SIG-M5 treated with dmso at 0.1 percent for 504 hours (cell line): ENCODE data around the gene CHD6.
"Not testable (repeated sequence)": the region's sequence is repeated elsewhere in the genome, so short reads cannot be mapped to it uniquely, and the experiment has no call there.

Experiments used
- DNase-seq: peaks from one replicate; lab custom pipeline; 2025; ENCODE audit not compliant: unreplicated experiment; lab: John Stamatoyannopoulos, UW

Gene CHD6

DNA sequence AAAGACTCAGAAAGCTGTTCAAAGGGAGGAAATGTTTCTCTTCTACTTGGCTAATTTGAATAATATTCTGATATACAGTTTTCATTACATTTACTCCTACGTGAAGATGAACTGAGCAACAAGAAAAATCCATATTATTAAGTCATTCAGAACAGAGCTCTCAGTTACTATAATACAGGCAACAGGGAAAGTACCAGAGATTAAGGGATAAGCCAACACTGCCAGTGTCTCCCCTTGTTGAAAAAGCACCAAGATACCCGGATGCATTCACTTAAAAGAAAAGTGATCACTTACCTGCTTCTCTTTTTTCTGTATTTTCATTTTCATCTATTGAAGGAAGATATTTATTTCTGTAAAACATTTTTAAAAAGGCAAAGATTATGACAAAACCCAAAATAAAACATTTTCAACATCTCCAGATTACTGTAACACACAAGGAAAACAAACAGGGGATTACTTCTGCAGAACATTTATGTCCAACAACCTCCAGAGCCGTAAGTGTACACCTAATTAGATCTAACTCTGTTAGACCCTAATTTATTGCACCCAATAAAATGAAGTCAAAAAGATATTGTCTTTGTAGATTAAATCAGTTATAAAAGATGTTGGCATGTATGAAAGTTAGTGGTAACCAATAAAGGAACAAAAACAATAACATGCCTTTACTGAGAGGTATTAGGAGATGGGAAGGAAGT is 67.0 kb downstream of the CHD6 start:
- DNase-seq: no peak

DNA sequence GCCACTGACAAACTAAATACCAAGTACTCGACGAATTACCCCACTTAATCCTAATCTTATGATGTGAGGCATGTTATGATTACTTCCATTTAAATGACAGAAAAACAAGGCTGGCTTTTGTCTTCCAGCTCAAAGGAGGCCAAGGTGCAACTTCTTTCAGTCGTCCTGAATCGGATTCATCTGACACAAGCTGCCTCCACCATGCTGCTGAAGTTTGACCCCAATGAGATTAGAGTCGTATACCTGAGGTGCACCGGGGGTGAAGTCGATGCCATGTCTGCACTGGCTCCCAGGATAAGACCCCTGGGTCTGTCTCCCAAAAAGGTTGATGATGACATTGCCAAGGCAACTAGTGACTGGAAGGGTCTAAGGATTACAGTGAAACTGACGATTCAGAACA is 71.0 kb downstream of the CHD6 start:
- no peak for DNase-seq

DNA sequence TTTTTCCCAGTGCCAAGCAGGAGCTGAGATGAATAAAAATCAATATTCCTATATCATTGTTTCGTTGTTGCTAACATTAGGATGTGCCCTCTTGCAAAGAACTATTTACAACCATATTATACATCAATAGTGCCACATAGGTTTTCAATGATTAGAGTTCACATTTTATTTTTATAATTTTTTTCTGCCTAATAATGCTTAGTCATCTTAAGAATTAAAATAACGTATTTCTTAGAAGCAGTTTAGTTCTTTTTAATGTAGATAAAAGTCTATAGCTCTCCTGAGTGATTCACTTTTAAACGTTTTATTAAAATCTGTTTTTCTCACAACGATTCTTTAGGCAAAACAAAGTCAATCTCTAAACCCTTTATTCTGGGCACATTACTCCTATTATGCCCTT is 71.6 kb downstream of the CHD6 start:
- no peak for DNase-seq

DNA sequence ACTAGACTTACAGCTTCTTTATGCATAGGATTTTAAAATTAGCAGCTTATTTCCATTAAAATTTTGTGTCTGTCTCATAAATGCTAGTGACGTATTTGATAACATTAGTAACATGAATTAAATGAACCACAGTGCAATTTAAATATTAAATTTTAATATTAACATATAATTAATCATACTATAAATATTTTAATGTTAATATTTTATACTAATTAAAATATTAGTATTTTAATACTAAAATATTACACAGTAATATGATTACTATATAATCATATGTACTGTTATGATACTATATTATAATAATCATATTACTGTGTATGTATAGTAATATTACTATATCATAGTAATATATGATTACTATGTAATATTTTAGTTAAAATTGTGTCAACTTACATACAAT is 73.7 kb downstream of the CHD6 start:
- no peak for DNase-seq

DNA sequence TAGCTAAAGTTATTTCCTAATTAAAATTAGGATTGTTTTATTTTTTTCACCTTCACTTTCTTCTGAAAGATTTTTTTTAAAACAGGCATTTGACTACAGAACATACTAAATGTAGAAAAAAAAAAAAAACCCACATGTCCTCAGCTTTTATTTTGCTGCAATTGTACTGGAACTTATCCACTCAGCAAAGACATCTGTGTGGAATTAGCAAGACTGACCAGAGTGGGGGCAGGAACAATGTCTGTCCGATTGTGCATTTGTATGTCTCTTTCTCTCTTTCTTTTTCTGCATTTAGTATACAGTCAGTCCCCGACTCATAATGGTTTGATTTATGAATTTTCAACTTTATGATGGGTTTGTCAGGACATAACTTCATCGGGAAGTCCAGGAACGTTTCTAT is 77.3 kb downstream of the CHD6 start:
- DNase-seq: no peak

DNA sequence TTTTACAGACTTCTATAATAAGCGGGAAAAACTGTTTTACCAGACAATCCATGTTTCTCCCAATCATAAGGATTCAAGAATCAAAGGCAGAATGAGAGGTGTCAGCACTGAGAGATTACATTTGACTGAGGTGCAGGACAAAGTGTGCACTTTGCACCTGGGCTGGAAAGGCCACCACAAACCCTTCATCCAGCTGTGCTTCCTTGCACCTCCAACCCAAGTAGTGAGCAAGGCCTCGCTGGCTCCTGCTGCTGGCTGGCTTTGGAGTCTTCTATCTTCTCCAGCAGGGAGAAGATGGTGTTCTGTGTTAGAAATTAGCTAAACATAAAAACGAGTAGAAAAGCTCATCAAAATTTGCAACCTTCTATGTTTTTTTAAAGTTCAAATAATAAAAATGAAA is 77.7 kb downstream of the CHD6 start:
- no peak for DNase-seq

DNA sequence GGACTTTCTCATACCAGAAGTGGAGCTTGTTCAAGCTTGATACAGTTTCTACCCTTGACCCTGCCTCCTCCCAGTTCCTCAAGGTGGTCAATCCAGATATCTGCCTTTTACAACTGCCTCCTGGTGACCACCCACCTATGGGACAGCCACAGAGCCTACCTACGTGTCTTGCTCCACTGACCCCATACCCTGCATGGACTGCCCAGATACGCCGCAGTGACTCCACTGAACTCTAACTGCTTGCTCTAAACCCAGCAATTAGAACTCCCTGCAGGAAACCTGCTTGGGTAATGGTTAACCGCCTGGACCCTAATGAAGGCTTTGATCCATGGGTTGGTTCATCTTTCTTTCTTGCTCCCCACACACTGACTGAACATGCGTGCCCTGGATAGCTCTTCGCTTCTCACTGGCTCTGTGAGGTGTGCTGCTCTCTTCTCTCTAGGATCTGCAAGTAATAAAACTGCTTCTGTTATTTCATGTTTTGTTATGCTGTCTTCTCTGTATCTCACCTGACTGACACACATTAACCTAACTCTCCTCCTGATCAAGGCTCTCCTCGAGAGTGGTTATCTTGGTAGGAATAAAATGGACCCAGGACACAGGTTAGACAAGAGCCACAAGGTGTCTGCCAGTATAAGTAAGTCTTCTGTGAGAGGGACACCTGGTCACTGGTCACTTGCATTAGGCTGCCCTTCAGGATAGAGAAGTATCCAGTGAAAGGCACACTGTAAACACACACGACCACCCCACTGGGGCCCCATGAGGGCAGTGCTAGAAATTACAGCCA is 79.2 kb downstream of the CHD6 start:
- DNase-seq: no peak

DNA sequence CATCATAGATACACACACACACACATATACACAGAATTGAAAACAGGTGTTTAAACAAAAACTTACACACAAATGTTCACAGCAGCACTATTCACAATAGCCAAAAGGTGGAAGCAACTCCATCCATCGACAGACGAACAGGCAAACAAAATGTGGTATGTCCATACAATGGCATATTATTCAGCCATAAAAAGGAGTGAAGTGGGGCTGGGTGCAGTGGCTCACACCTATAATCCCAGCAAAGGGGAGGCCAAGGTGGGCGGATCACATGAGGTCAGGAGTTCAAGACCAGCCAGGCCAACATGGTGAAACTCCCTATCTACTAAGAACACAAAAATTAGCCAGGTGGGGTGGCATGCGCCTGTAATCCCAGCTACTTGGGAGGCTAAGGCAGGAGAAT is 80.3 kb downstream of the CHD6 start:
- DNase-seq: no peak

DNA sequence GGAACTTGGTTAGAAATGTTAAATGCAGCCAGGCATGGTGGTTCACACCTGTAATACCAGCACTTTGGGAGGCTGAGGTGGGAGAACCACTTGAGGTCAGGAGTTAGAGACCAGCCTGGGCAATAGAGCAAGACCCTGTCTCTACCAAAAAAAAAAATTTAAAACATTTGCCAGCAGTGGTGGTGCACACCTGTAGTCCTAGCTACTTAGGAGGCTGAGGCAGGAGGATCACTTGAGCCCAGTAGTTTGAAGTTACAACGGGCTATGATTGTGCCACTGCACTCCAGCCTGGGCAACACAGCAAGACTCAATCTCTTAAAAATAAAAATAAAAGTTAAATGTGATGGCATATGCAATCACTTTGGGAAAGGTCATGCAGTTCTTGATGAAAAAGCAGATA is 82.6 kb downstream of the CHD6 start:
- DNase-seq: not testable (repeated sequence)

DNA sequence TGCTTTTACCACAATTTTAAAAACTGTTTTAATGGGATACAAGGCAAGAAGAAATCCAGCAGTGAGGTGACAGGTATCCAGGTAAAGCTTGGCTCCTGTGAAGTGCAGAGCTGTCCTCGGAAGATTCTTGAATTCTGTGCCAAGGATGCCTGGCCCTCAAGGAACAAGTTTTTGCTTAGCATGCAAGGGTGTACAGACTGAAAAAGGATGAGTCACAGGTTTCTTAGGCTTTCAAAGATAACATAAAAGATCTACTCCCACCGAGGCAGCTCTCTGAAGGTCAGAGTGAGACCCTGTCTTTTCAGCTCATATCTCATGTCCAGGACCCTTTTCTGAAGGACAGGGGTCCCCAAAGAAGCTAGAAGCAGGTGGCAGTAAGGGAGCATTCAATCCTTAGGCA is 83.3 kb downstream of the CHD6 start:
- no peak for DNase-seq

DNA sequence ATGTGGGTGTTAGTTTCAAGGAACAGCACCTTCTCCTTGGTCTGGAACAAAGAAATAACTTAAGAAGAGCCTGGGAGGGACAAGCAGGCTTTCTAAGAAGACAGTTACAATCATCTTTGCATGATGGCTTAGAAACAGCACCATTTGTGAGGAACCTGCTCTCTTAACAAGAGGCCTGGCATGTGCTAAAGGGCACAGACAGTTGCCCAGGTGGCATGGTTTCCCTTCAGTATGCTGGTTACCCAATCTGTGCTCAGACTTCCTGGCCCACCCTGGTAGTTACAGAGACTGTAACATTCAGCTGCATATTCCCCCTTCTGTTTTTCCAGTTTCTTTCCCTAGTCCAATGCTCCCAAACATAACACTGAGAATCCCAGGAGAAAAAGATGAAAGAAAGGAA is 84.0 kb downstream of the CHD6 start:
- no peak for DNase-seq

DNA sequence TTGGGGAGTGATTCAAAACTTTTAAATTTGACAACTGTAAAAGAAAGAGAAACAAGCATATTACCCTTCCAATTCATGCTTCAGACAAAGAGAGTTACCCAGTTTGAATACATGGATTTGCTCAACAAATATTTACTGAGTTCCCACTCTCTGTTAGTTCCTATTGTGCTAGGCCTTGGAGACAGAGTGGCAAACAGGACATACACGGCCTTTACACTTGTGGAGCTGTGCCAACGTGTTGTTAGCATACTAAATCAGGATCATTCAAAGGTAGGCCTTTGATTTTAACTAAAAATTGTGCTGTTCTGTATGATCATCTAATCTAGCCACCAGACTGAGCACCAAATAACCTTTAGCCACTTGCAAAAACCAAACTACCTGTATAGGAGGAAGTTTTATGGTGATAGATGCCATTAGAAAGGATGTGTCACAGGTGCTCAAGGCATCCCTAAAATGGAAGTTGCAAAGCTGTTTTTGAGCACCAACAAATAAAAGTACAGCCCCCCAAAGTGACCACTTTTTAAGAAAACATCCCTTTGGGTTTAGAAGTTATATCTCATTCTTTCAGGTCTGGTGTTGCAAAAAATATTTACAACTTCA is 84.5 kb downstream of the CHD6 start:
- DNase-seq: peak; percentile 22

DNA sequence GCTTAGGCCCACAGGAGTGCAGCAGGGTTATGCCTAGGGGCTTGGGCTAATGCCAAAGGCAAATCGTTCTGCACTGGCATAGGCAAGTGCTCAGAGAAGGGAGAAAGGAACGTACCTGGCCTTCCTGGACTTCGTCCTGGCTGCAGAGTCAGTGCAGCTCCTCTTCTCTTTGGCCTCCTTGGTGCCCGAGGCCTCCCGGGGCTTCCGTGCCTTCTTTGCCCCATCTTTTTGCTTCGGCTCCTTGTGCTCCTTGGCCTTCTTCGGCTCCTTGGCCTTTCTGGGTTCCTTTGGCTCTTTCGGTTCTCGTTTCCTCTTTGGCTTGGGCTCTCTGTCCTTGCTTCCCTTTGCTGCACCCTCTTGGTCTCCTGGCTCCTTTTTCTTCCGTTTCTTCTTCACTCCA is 85.2 kb downstream of the CHD6 start:
- DNase-seq: no peak

DNA sequence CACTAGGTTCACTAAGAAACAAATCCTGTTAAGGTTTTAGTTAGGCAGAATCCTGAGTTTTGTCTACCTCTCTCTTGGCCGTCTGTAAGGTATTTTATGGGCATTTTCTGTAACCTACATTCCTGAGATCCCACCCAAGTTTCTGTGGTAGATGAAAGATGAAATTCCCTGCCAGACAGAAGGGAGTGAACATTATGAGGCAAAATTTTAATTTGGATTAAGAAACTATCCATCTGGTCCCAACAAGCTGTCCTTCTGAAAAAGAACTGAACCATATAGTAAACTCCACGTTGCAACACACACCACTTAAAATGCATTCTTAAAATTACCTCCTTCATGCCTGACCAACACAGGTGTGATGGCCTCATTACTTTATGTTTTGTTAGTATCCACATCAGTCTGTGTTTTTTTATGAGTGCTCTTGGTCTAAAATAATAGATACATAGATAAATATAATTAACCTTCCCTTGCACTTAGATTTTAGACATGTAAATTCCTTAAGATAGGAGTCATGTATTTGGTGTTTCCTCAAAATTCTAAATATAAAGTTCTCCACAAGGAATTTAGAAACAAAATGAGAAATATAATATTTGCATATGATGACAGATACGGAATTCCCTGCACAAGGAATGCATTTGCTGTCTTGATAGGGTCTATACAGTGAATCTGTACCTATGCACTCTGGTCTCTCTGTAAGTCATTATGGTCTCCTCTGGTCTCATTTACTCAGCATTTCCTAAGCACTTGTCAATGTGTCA is 86.5 kb downstream of the CHD6 start:
- no peak for DNase-seq

DNA sequence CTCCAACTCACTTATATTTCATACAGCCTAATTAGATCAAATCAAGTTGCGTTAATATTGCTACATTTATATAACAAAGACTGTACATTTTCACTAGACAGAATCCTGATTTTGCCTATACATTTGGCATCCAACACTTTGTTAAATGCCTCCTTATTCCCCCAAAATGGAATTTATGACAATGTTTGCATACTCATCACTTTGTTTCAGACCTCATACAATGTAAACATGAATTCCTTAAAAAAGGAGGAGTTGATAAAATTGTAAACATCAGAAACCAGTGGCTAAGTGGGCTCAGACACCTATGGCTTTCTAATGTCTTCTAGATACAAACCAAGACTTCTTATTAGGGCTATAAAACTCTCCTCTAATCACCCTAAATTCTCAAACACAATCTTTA is 87.3 kb downstream of the CHD6 start:
- DNase-seq: no peak

DNA sequence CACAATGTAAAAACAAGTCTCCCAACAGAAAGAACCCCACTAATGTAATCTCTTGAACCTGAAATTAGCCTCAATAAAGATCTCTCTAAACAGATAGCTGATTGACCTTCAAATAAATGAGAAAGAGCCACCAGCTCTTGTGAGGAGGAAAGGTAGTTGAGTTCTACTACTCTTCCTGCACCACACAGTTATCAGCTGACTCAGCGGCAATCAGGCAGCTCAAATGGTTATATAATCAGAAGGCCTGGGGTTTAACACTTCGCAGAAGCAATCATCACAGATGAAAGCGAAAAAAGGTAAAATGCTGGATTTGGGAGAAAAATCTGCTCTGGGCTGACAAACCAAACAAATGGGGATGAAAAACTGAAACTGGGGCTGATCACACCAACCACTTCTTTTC is 91.8 kb downstream of the CHD6 start:
- DNase-seq: no peak

DNA sequence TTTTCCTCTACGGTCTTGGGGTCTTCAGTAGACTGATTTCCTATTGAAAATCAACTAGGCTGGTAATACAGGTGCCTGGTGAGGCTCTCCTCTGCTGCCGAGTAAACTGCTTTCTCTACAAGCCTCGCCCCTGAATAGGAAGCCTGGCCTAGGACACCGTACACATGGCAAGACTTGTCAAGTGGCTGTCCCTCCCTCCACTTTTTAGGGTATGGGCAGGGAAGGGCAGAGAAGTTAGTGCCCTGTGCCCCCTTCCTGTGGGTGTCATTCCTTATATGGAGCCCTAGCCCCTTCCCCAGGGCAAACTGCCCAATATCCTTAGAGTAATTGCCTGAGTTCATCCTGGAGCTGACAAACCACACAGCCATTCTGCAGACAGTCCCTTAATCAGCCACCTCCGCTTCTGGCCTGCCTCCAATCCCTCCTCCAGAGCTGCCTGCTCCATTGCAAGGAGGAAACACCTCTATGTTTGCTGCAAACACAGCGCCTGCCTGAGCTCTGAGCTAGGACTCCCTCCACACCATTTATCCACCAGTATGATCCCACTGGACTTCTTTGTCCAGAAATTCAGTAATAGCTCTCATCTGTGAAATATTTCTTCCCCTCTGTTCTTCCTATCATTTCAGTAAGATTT is 93.1 kb downstream of the CHD6 start:
- DNase-seq: no peak

DNA sequence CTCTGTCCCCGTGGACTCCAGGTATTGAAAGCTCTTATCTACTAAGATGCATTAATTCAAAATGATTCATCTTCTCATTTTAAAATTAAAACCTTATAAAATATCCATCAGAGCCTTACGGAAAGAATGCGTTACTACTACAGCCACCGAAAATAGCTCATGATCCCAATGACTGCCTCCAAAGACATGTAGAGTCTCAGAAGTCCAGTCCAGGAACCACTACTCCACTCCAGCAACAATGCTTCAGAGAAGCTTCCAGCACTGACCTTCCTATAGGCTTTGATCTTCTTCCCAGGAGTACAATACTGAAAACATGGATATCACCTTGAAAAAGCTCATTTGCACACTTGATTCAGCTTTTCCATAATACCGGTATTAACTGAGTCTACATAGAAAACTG is 94.3 kb downstream of the CHD6 start:
- DNase-seq: no peak

DNA sequence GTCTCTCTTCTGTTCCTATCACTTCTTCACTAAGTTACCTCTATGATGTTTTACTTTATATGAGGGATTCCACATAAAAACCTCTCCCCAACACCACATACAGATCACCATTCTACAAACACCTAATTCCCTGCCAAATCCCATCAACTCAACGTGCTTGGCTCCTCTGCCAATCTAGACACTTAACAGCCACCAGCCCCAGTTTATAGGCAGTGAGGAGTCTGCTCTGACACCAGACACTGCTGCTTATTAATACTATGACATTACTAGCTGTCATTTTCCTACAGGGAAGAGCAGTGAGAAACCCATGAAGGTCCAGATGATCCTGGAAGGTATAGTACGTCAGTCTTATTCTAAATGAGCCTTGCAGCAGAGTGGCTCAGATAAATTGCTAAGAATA is 104.3 kb downstream of the CHD6 start:
- DNase-seq: no peak

DNA sequence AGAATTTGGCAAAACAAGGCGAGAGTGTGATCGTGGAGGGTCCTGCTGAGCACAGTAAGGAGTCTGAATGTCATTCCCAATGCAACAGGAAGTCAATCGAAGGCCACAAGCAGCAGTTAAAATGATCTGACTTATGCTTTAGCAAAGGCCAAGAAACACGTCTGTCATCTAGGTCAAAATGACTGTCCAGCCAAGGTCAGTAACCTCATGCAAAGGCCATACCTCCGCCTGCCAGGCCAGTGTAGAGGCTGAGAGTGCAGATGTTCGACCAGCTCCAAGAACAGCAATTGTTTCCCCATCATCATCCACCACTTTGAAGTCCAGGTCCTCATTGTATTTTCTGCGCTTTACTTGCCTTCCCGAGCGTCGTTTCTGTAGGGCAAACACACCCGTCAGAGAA is 105.6 kb downstream of the CHD6 start:
- no peak for DNase-seq

DNA sequence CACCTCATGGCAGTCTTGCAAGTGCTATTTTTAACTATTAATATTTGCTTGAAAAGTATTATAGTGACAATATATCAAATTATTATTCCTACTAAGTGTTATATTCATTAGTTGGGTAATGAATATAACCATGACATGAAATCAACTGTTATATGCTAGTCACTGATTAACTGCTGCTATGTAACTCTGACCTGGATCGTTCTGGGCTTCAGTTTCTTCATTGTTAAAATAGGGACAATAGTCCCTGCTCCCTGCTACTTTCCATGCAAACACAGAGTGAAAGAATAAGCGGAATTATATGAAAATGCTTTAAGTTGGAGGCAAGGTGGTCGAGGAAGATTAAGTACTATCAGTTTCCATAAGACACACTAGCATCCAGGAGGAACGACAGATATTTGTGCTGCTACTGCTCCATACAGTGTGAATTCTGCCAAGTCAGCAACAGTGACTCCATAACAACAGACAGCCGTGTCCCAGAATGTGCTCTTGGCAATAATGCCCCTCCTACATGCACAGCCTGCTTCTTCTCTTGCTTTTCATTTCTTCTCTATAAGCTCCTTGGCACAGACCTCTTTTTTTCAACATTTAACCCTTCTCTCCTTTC is 107.2 kb downstream of the CHD6 start:
- no peak for DNase-seq
